Smooth muscle cell of the brain vasculature (primary cell): ENCODE results near the gene MROH2A.

Source experiments
- DNase-seq: peaks from one replicate; pipeline ENCODE4 v3.0.0-alpha.2; 2012; ENCODE audit warnings: low read depth, low spot score

The MROH2A gene

DNA sequence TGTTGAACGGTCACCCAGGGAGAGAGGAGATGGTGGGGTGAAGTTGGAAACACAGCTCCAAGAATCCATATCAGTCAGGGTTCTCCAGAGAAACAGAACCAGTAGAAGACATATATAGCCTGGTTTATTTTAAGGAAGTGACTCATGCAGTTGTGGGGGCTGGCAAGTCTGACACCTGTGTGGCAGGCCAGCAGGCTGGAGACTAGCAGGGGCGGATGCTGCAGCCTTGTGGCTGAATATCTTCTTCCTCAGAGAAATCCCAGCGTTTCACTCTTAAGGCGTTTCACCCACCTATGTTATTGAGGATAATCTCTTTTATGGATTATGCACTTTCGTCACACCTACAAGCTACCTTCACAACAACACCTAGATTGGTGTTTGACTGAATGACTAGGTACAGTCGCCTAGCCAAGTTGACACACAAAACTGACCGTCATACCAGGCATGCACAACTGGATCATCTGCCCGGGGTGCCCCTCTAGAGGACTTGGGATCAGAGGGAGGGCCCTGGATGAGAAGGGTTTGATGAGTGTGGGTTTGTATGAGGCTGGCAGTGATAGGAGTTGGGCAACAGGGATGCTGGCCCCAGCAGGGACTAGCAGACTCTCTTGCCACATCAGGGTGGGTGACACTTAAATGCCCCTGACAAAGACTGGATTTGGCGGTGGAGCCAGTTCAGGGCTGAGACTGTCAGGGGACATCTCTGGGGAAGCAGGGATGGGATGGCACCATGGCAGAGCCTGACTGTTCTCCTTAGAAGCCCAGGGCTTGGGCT lies 23.4 kb downstream of the MROH2A start:
- DNase-seq: no peak

DNA sequence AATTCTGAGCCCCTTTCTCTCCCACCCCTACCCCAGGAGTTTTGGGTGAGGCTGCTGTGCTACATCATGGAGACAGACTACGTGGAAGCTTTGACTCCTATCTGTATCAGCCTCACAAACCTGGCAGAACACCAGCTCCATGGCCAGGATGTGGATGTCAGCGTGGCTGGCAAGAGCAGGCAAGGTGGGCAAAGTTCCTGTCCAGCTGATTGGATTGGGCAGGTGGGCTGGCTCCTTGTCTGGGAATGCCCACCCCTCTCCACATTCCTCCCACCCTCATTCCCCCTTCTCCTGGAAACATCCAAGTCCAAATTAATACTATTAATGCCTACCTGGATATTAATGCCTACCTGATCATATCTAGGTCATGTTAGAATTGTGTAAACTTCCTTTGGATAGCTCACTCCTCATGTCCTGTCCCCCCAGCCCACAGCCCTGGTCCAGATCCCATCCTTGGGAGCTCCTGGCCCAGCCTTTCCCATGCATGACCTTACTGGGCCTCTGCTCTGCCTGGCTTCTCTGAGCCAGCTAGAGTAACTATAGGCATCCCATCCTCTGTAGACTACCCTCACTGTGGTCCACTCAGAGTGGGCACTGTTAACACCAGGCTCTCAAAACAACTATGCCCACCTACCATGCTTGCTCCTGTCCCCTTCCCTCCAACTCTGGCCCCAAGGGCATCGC lies 24.1 kb downstream of the MROH2A start:
- DNase-seq: no peak

DNA sequence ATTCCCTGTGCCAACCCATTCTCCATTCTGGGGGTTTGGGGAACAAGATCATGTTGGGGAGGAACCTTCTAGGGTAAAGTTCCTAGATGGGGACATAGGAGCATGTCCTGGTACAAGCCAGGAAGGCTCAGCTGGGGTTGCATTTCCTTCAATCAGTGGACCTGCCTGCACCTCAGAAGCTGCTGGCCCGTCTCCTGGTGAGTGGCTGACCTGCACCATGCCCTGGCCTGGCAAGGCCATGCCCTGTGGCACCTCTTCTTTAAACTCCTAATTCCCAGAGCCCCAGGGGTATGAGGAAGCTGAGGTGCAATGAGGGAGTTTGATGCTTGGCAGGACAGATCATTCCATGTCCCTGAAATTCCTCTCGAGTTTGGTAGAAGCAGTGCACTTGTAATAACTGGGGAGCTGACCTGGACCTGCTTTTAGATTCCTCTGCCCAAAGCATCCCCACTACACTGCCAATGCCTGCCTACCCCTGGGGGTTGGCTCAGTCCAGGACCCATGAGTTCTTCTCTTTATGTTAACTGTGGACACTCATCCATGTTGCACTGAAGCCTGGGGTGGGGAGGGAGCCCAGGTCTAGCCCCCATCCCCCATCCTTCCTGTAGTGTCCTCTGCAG lies 25.3 kb downstream of the MROH2A start:
- DNase-seq: no peak

DNA sequence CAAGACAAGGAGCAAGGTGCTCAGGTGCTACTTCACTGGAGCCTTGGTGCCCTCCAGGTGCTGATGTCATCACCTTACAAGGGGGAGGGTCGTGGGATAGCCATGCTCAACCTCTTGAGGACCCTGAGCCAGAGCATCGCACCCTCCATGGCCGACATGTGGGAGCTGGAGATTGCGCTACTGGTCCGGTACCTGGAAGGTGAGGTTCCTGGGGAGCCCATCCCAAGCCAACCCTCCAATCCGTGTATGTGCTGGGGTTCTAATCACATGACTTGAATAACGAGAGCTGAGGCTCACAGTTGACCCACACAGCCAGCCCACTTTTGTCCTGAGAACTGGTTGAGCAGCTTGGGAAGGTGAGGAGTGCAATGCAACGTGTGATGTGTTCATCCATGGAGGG lies 25.9 kb downstream of the MROH2A start:
- DNase-seq: no peak

DNA sequence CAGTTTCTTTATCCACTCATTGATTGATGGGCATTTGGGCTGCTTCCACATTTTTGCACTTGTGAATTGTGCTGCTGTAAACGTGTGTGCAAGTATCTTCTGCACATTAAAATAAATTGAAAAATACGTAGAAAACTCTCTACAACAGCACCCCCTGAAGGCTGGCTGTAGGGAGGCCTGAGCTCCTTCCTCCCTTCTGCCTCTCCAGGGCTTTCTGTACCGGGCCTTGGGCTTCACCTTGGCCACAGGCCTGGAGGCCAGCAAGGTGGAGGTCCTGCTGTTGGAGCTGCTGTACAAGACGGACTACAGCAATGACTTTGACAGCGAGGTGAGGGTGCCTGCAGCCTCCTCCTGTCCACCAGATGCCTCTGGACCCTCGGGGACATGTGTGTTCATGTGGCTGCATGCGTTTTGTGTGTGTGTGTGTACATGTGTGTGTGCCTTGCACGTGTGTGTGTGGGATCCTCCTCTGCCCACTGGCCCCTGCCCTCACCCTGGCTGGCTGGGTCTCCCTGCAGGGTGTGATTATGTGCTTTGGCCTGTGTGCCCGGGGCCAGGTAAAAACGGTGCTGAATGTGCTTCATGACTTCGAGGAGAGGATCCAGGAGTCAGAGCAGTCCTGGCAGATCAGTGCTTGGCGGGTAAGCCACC lies 29.2 kb downstream of the MROH2A start:
- DNase-seq: no peak

DNA sequence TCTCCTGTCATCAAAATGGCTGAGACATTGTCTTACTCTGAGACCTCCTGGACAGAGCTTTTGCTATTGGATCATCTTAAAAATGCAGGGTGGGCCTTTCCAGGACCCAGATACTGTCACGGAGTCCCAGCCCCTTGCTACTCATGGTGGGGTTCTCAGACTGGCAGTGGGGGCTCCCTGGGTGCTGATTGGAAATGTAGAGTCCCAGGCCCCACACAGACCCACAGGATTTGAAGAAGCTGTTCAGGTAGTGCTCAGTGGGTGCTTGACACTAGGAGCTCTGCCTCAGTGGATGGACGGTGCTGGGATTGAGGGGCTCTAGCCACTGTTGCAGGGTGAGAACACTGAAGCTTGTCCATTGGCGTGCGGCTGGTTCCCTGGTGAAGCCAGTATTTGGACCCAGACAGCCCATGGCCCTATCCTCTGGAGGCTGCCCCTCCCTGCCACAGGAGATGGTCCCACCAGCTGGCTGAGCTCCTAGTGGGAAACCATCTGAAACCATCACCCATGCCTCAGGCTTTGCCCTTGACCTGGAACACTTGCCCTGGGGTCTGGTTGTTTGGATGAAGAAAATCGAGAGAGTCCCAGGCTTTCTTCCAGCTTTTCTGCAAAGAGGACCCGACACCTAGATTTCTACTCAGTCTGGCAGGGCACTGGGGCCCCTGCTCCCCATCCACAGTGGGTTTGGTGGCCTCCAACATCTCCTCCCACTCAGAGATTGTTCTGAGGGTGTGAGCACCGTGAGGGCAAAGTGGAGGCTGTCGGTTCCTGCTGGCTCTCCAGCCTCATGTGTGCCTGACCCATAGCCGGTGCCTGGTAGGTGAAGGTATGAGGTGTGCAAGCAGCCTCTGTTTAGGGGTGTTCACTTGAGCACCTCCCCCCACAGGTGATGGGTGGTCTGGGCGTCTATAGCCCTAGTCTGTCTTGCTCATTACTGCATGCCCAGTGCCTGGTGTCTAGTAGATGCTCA lies 30.1 kb downstream of the MROH2A start:
- no peak for DNase-seq

DNA sequence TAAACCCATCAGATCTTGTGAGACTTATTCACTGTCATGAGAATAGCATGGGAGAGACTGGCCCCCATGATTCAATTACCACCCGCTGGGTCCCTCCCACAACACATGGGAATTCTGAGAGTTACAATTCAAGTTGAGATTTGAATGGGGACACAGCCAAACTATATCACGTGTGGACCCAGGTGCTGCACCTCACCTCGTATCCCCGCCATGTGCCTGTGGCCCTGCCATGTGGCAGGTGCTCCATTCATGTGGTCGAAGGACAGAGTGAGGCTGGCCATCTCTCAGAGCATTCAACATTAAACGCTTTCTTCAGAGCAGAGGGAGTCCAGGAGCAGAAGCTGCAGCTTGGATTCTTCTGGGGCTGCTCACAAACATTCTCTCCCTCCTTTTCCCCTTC lies 32.3 kb downstream of the MROH2A start:
- DNase-seq: no peak

DNA sequence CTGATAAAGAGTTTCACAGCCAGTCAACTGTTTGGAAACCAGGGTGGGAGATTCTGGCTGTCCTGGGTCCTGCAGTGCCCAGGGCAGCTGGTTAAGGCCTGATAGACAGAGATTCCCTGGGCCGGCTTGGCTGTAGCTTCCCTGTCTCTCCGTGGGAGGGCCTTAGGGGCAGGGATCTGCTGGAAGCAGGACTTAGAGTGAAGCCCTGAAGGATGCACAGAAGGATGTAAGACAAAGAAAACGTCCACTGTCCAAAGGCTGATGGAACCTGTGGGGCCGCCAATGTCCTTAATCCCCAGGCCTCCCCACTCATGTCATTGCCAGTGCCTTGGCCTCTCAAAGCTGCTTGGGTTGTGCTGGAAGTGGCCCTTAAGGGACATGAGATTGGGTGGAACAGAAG lies 33.0 kb downstream of the MROH2A start:
- DNase-seq: no peak

DNA sequence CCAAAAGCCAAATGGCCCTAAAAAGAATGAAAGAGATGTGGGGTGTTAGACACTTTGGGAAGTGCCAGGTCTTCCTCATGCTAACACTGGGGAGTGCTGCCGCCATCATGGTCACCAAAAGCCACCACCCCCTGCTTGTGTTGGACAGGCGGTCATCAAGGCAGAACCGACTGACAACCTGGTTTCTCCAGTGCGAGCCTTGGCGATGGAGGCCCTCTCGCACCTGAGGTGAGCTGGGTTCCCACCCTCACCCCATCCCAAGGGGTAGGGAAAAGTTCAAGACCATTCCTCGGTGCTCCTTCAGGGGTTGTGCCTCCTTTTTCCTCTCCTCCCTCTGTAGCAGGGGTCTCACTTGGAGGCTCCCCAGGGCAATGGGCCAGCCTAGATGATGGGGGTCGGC lies 33.6 kb downstream of the MROH2A start:
- DNase-seq: no peak

DNA sequence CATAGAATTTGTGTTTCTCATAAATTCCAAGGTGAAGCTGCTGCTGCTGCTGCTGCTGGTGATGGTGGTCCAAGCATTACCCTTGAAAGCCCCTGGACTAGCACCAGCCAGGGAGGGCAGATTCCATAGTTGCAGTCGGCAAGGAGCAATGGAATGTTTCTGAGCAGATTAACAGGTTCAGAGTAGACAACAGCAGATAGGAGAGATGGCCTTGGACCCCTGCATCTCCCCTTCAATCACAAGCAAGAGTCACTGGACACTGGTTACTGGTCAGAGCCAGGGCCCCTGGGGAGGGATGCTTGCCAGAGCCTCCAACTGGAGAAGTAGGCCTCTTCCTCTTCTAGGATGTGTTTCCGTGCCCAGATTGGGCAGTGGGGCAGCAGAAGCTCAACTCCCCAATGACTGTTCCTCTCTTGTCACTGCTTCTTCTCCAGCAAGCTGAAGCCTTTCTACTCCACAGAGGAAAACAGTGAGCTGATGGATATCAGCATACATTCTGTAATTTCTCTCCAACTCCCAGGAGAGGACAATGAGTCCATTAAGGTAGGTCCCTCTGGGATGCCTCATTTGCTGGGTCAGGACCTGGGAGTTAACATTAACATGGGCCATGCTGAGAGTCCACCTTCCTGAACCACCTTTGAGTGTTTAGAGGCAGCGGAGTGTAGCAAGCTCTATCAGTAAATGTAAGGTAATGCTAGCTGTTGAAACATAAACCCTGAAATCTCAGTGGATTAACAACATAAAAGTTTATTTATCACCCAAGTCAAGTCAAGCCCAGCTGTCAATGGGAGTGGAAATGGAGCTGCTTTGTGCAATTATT lies 35.3 kb downstream of the MROH2A start:
- DNase-seq: no peak

DNA sequence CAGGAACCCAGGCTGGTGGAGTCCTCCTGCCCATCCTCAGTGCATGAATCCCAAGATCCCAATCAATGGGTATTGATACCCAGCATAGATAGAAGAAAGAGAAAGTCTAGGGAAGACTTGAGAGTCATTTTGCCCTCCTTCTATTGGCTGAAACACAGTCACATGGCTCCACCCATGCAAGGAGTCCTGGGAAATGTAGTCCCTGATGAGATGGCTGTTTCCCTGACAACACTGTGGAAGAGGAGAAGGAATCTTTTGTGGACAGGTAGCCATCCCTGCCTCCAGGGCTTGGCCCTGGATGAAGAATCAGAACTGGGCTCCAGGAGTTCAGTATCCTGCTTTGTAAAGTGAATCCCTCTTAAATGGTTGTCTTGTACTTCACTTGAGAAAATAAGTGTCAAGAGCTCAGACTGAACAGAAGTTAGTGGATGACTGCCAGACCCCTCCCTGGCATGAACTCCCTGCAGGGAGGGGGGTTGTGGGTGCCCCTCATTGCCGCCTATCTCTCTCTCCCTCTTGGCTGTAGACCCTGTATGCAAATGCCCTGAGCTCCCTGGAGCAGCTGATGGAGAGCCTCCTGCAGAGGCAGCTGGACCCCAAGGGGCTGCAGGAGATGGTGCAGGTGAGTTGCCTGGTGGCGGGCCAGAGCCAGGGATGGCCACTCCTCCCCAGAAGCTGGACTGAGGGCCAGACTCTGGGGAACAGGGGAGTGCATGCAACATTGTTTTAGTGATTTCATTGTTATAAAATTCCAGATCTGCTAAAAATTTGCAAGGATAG lies 36.1 kb downstream of the MROH2A start:
- no peak for DNase-seq

DNA sequence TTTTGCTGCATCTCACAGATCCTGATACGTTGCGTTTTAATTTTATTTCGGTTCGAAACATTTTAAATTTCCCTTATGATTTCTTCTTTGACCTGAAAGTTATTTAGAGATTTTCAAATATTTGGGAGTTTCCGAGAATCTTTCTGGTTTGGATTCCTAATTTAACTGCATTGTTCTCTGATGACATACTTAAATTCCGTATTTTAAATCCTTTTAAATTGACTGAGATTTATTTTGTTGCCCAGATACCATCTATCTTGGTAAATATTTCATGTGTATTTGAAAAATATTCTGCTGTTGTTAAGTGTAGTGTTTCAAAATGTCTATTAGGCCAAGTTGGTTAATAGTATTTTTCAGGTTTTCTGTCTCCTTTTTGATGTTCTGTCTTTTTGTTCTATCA lies 37.7 kb downstream of the MROH2A start:
- DNase-seq: no peak

DNA sequence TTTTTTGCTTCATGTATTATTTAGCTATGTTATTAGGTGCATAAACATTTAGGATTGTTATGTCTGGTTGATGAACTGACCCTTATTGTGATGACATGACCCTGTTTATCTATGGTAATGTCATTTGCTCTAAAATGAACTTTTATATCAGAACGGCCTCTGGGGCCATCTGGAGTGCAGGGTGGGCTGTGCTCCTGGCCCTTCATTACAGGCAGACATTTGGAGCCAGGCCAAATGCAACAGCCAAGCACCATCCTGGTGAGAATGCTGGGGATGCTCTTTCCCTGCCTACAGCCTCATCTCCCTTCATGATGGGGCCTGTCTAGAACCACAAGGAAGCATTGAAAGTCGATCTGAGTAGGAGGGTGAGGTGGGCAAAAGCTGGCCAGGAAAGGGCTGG lies 38.2 kb downstream of the MROH2A start:
- DNase-seq: no peak

DNA sequence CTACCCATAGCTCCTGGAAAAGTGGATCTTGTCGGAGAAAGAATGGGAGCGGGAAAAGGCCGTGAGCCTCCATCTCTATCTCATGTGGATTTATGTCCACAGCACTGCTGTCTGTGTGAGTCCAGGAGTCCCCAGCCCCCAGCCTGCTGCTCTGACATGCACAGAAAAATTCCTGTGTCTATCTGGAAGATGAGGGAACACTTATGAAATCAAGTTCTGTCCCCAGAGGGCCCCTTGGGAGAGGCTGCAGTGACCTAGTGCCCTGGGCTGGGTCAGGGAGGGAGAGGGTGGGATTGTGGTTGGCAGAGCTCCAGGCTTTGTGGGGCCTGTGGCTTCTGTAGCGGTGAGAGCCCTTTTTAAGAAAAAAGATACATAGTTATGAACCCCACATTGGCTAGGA lies 38.6 kb downstream of the MROH2A start:
- no peak for DNase-seq

DNA sequence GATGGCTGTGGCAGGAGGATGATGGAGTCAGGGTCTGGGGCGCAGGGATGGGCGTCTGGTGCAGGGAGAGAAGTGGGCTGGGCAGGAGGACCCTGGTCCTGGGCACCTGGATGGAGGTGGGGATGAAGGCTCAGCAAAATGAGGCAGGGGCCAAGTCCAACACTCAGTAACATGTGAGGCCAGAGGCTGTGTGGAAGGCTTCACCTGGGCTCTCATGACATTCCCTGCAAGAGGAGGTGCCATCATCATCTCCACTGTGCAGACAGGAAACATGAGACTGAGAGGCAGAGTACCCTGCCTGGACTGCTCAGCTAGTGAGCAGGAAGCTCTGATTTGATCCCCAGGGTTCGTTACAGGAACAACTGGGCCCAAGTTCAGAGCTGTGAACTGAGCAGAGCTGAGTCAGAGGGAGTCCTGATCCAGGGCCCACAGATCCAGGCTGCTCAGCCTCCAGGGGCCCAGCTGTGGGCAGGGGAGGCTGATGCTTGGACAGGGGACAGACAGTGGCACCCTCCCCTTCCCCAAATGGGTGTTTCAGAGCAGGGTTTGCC lies 39.3 kb downstream of the MROH2A start:
- no peak for DNase-seq

DNA sequence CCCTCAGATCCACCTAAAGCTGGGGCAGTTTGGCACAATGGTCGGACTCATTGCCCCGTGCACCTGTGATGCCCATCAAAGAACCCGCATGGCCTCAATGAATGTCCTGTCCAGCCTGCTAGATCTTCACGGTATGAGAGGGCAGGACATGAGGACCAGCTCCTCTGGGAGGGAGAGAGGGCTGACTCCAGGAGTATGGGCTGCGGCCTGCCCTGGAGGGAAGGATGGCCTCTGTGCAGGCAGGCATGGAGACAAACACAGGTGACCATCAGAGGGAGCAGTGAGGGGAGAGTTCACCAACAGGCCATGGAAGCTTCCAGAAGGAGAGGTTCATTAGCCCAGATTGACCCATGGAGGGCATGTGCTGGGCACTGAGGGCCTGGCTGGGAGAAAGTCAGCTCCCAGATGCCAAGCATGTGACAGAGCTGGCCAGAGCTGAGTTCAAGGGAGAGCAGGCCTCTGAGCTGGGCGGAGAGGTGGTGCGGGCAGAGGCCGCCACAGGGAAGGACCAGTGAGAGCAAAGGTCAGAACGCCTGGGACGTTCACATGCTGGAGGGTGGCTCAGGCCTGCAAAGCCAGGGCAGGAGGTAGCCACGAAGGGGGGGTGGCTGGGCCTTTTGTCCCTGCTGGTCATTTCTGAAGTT lies 40.0 kb downstream of the MROH2A start:
- no peak for DNase-seq

DNA sequence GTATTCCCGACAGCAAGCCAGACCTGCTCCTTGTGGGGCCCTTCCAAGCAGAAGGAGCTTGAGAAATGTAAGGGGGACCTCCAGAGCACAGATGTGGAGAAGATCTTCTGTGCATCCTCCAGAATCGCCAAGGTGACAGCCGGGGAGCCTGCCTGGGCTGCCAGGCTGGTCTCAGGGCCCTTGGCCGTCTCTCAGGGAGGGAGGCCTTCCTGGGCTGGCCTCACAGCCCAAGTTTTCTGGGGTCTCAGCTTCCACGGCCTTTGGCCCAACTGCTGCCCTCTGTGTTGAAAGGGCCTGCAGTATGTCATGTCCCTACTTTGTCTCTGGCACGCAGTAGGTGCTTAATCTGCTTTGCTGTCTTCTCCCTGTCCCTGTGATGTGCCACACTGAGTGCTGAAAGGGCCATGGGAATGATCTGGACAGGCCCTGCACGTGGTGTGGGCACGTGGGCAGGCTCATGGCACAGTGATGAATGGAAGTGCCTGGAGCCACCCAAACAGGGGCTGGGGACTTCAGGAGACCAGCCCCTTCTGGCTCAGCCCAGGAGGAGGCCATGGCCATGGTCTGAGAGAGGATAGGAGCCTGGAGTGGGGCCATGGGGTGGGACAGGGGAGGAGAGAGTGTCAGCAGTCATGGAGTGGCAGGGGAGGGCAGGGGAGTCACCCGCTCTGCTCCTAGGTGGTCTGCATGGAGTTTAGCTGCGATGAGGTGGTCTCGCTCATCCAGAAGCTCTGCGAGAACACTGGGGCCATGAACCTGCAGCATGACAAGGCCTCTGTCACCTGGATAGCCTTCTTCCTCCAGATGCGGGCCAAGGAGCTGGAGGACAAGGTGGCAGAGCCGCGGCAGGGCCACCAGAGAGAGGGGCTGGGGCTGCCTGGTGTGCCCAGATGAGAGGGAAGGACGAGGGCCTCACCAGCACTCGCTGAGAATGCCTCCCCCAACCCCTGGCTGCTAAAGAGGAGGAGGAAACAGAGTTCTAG lies 40.8 kb downstream of the MROH2A start:
- DNase-seq: no peak
